Activated T-helper 1 cell treated with anti-CD3 and anti-CD28 coated beads, Interleukin-2, amount 50 U/mL, for 16 hours (primary cell): ENCODE measurements around the gene KLF2.

ENCODE experiments used
- DNase-seq, 2 donors: peaks; one replicate each; pipeline ENCODE4 v3.0.0-alpha.2; 2020; ENCODE audit warnings: low read depth in 1 of 2, low spot score in 1 of 2

Gene KLF2

DNA sequence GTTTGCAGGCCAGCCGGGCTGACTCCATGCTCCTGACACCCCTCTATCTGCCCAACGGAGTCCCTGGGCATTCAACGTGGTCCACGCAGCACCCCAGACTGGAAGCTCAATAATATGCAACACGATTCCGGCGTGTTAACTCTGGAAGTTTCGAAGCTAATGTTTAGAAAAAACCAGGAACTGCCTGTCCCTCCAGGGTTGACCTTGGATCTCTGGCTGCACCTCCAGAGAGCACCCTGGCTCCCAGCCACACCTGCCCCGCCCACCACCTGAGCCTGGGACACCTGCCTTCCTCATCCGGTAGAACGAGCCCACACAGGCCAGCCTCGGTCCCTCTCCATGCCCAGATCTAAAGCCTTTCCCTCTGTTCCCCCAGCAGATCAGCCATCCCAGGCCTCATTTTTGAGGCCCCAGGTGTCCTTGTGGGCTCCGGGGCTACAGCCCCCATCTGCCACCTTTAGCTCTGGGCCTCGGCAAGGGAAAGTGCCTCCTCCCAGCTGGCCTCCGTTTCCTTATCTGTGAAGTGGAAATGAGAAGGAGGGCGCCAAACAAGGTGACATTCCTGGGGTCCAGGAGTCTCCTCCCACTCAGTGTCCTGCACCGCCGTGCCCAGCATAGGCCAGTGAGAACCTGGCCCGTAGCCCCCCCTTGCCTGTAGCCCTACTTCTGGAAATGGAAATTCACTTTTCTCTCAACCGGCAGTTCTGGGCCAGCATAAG, 38.7 kb downstream of the KLF2 start:
- DNase-seq, result no peak

- DNase-seq, result no peak
Observed at GRCh38 chr19:16363852-16364230, 39.2 kb downstream of the KLF2 start.

GRCh38 chr19:16364231-16364865, 39.7 kb downstream of the KLF2 start:
- no peak for DNase-seq

DNA sequence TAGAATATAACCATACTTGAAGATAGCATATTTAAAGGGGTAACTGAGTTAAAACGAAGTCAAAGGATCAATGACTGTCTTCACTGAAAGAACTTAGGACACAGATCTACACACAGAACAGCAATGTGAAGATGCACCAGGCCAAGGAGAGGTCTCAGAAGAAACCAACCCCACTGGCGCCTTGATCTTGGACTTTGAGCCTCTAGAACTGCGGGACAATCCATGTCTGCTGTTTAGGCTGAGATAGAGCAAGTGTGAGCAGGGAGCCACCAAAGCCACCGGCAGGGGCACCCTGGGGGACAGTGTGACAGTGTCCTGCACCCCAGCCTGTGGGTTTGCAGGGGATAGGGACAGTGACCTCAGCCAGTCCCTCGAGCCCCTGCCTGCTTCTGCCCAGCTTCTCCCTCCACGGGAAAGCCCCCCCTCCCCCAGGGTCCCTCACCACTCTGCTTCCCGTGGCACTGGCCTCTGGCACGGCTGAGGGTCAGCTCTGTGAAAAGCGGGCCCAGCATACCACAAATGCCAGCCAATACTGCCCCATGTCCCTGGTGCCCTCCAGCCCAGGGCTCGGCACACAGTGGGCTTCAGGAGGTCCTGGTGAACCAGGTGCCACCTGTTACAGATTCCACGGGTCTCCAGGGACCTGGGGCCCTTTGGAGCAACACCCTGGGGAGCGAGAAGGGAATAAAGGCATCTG, 40.8 kb downstream of the KLF2 start:
- no peak for DNase-seq

- DNase-seq, result no peak
Observed at GRCh38 chr19:16366056-16366432, 41.4 kb downstream of the KLF2 start.

DNA sequence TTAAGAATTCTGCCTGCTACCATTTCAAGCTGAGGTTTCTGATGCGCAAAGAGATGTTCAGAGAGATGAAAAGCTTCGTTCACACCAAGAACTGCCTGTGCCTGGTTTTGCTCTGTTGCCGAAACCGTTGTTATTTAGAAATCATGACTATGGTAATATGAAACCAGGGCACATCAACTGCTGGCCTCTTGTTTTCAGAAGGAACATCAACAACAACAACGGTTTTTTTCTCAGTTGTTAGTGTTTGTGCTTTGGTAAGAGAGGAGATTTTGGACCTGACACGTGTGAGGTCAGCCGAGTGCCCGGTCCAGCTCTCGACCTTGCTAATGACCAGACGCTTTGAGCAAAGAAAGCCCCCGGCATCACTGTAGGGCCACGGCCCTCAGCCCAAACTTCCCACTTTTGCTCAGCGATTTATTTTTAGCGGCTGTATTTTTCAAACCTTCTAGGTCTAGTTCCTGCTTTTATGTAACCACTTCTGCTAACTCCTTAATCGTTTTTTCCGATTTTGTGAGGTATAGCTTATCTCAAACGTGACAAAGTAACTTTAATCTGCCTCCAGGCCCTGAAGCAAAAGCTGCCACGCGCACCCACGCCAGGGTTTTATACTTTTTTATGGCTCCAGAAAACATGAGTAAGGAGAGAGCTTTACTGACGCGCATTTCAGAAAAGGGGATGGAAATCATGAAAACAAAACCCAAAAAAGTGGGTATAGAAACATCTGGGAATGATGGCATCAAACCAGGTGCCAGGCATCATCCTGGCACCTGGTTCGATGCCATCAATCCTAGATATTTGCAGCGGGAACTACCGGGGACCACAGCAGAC, 42.0 kb downstream of the KLF2 start:
- no peak for DNase-seq

- DNase-seq, result no peak
Observed at GRCh38 chr19:16367261-16367683, 42.6 kb downstream of the KLF2 start.

GRCh38 chr19:16368385-16369305, 44.0 kb downstream of the KLF2 start:
- DNase-seq, result peak; percentile 51 to 59

GRCh38 chr19:16369306-16369663, 44.7 kb downstream of the KLF2 start:
- no peak for DNase-seq

GRCh38 chr19:16369664-16370576, 45.3 kb downstream of the KLF2 start:
- peak; percentile 48 to 51 for DNase-seq

- DNase-seq, result no peak
Observed at GRCh38 chr19:16370641-16371391, 46.2 kb downstream of the KLF2 start.

- DNase-seq, result peak; percentile 78 to 85
Observed at GRCh38 chr19:16371540-16371986, 46.9 kb downstream of the KLF2 start.

- DNase-seq, result no peak
Observed at GRCh38 chr19:16372065-16372915, 47.7 kb downstream of the KLF2 start.

- no peak for DNase-seq
Observed at GRCh38 chr19:16373079-16373478, 48.5 kb downstream of the KLF2 start.

GRCh38 chr19:16373532-16373931, 48.9 kb downstream of the KLF2 start:
- DNase-seq, result no peak

DNA sequence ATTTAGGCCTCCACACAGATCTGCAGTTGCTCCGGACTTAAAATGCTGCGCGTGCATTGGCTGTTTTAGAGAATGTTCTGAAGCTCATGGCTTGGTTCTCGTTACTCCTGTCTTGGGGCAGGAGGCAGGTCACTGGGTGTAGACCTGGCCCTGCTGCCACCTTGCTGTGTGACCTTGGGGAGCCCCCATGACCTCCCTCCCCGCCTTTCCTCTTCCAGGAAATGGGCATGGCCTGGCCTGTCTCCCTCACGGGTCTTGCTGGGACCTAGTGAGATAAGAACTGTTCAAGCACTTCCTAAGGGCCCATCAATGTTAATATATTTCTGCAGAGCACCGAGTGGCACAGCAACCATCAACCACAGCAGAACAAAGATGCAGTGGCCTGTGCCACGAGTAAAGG, 49.4 kb downstream of the KLF2 start:
- DNase-seq, result no peak

DNA sequence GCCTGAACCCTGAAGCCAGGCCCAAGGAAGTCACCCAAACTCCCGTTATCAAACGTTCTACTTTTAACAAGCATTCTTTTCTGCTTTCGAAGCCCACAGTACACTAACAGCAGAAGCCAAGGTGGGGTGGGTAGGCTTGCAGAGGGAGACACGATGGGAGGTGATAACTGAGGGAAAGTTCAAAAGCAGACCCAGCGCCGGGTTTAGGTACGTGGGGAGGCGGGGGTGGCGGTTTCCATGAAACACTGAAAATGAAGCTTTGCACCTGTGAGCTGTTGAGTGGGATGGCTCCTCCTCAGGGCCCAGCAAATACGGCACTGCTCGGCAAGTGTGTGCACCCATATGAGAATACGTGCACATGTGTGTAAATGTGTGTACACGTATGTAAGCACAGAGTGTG, 49.8 kb downstream of the KLF2 start:
- DNase-seq, result no peak
